GM18519 (cell line): Measurements from ENCODE around the gene EPO.

Experiments
- ATAC-seq: cut with Tn5 transposase; IDR thresholded peaks from one replicate; pipeline ENCODE4 v1.9.1; 2021; ENCODE audit warnings: mild to moderate bottlenecking, moderate library complexity; ENCODE audit not compliant: unreplicated experiment, low FRiP score

EPO gene

DNA sequence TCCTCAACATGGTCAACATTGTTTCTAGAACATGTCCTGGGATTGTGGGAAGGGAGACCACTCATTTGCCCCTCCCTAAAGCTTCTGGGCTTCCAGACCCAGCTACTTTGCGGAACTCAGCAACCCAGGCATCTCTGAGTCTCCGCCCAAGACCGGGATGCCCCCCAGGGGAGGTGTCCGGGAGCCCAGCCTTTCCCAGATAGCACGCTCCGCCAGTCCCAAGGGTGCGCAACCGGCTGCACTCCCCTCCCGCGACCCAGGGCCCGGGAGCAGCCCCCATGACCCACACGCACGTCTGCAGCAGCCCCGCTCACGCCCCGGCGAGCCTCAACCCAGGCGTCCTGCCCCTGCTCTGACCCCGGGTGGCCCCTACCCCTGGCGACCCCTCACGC lies at the start of gene EPO:
Gene EPO, plus strand, starts transcription at position 190 of the 392 bp plus-strand sequence. CDS start 513 bp downstream, outside the sequence.
- no peak for ATAC-seq

GRCh38 chr7:100671353-100672327 lies 48.6 kb upstream of the EPO start:
- no peak for ATAC-seq

GRCh38 chr7:100673302-100673941 lies 46.8 kb upstream of the EPO start, which contains the start of gene GNB2:
Gene GNB2 (plus strand): TSS chr7:100673740. CDS start chr7:100676266, 2,526 bp downstream.
- ATAC-seq, result no peak

DNA sequence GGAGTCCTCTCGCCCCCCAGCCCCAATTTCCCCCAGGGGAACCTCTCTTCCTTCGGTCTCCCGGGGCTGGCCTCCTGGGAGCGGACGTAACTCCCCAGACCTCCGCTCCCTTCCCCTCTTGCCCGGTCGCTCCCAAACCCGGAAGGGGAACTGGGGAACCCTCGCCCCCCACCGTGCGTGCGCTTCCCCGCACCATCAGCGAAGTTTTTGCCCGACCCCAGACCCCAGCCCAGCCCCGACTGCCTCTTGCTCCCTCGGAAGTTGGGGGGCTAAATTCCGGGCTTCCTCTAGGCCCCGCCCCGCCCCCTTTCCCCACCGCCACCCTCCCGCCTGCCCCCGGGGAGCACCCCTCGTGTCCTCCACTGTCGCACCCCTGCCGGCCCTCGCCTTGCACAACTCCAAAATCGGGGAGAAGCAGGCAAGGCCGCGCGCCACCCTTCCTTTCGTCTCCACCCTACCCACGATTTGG lies 46.3 kb upstream of the EPO start:
- no peak for ATAC-seq

DNA sequence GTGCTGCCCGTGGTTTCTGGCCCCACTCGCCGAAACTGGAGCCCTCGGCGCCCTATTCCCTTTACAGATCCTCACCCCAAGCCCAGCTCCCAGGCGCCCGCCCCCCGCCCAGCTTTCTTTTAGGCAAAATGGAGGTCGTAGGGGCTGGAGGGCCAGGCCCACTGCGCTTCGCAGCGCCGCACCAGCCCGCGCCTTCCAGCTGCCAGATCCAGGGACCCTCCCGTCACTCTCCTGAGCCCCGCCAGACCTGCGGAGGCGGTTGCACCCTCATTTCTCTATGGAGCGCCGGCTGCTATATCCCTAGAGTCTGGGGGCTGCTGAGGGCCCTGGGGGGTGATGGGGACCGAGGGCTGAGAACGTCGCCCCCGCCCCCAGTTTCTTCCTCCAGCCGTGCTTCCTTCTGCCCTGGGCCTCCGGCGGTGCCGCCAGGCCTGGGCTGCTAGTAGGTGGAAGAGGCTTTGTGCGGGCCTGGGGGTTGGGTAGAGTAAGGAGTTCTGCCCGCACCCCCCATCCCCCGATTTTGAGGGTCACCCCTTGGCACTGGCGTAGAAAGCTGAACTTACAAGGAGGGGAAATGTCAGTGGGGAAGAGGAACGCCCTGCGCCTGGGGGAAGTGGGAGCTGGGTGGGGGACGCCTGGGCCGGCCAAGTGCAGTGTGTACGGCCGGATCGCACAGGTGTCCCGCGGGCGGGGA lies 45.7 kb upstream of the EPO start:
- no peak for ATAC-seq

DNA sequence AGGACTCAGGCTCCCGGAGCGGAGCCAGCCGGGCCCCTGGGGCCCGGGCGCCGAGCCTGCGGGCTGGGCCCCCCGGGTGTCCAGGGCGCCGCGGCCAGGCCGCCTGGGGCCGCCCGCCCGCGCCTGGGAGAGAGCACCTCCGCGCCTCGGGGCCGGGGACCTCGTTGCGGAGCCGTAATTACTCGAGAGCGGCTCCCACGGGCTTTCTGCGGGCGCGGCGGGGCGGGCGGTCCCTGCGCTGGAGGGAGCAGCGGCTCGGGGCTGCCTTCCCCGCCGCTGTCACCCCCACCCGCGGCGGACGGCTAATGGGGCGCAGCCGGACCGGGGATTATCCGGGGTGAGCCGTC lies 45.2 kb upstream of the EPO start:
- ATAC-seq, result no peak

DNA sequence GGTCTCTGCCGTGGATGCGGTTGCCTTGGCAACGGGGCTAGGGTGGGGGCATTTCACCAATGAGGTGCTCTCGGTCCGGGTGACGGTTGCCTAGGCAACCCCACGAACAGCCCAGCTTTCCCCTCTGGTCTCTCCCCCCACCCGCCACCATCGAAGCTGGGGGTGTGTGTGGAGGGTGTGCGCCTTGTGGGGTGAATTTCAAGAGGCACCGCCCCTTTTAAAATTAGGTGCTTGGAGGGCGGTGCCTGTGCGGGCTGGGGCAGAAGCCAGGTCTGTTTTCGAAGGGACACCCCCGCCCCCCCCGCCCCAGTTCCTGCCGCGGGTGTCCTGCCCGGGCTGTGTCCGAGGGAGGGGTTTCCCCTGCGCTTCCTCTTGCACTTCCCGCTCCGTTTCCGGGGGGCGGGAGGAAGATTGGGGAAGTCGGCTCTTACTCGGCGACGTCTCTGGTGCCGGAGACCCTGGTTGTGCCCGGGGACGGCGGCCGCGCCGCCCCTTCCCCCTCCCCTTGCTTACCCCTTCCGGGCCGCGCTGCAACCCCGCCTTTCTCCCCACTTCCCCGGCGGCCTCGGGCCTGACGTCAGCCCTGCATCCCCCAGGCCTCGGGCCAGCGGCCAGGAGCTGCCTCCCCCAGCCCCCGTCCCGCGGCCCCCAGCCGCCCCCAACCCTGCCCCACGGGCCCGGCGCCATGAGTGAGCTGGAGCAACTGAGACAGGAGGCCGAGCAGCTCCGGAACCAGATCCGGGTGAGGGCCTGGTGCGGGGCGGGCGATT lies 44.5 kb upstream of the EPO start:
- no peak for ATAC-seq

- no peak for ATAC-seq
Measured at GRCh38 chr7:100676501-100677306, 43.6 kb upstream of the EPO start.

- no peak for ATAC-seq
Measured at GRCh38 chr7:100677308-100678267, 42.7 kb upstream of the EPO start.

DNA sequence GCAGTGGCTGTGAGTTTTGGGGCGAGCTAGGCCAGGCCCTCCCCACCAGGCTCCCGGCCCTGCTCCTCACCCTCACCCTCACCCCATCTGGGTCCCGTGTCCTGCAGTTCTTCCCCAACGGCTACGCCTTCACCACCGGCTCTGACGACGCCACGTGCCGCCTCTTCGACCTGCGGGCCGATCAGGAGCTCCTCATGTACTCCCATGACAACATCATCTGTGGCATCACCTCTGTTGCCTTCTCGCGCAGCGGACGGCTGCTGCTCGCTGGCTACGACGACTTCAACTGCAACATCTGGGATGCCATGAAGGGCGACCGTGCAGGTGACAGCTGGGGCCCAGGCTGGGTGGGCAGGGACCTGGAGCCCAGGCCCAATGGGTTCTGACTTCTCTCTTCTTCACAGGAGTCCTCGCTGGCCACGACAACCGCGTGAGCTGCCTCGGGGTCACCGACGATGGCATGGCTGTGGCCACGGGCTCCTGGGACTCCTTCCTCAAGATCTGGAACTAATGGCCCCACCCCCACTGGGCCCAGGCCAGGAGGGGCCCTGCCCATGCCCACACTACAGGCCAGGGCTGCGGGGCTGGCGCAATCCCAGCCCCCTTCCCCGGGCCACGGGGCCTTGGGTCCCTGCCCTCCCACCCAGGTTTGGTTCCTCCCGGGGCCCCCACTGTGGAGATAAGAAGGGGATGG lies 41.8 kb upstream of the EPO start:
- ATAC-seq, result no peak

DNA sequence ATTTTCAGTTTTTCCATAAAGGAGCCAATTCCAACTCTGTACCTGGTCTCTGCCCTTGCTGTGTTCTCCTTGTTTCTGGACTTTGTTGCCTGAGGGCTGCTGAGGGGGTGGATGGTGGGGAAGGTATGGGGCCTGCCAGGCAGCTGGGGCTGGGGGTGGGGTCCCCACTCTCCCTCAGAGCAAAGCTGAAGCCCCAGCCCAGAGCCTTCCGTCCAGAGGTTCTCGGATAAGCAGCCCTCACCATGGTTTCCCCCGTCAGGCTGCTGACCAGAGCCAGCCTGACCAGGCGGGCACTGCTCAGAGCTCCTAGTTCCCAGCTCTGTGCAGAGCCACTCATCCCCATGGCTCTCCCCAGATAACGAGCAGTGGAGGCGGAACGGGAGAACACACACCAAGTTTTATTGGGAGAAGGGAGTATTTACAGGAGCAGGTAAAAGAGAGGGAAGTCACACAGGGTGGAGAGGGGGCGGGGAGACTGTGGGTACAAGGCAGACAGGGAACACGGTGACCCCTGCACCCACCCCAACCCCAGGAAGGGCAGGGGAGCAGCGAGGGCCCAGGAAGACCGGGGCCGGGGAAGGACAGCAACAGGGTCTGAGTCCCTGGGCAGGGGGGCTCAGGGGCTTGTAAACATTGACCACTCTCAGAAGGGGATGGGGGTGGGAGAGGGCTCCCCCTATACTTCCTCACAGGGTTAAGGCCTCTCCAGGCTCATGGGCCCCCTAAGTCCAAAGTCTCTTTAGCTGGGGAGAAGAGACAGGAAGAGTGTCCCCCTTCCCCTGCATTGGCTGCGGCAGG lies 40.9 kb upstream of the EPO start:
- ATAC-seq, result no peak

- ATAC-seq, result no peak
Measured at GRCh38 chr7:100679927-100680575, 40.2 kb upstream of the EPO start.

GRCh38 chr7:100680576-100681271 lies 39.5 kb upstream of the EPO start:
- no peak for ATAC-seq

DNA sequence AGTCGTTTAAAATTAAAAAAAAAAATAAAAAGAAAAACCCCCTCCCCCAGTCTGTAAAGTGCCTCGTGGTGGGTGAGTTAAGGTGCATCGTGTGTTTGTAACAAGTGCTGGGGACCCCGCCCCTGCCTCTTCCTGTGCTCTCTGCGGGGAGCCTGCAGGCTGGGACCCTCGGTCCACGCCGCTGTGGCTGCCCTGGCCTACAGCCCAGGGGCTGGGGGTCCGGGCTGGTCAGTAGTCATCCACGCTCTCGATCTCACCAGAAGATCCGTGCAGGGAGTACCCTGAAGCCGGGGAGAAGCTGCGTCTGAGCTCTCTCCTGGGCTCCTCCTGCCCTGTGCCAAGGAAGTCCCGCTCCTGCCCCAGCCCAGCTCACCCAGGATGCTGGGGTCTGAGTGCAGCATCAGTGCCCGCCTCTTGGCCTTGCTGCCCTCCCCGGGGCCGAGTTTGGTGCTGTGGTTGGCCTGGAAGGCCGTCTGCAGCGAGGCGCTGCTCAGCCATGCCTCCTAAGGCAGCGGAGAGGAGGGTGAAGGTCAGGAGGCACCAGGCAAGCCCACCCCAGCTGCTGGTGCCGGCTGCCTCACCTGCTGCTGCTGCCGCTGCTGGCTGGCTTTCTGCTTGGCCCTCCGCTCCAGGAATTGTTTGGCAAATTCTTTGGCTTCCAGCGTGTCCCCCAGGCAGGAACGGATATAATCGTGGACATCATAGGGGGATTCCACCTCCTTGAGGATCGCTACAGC lies 38.6 kb upstream of the EPO start:
- no peak for ATAC-seq

DNA sequence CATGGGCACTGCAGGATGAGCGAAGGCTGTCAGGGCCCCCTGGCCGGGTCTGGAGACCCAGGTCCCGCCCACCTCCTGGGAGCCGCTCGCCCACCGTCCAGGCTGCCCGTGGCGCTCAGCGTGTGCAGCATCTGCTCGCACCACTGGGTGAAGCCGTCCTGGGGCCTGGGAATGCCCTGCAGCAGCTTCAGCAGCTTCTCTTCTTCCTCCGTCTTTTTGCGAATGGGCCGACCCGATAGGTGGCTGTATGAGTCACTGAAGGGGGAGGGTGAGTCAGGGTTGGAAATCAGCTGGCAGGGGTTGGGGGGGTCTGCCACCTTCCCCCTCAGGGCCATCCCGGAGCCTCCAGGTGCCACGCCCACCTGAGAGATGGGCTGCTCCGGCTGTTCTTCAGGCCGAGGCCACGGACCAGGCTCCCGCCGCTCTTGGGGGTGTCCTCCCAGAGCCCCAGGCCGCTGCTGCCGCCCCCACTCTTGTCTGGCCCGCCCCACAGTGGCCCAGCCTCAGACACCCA lies 38.0 kb upstream of the EPO start:
- ATAC-seq, result no peak
